ENCODE data around the gene ALKBH7. TPM values are rescaled to one million over a fixed set of nuclear protein-coding genes. Genes with fewer than 3 reads are reported as not detected.
A peak's percentile ranks its signal among the peaks of the same experiment; 100 is the strongest.

ALKBH7 gene
- total and polyA plus RNA-seq, 5 experiments from 2014 or later: 73.7 to 162 (median 130) TPM

DNA sequence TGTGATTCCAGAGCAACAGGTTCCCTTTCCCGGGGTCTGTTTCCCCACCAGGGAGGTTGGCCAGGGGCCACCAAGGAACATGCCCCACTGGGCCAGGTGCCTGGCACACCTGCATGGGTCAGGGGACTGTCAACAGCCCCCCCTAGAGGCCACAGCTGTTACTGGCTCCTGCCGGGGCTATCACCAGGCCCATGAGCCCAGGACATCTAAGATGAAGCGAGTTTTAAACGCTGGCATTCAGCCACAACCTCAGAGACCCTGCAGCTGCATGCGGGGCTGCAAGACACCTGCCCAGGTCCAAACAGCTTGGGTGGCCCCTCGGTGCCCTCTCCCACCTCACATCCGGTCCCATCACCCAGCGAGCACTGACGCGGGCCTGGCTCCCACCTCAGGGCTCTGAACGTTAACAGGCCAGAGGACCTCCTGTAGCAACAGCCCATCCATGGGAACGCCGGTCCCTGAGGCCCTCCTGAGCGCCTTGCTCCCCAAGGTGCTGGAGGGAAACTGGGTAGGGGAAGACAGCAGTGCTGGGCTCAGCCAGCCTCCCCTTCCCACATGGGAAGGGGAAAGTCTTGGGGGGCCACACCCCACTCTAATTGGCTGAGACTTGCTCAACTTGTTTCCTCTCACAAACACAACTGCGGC, 40.0 kb downstream of the ALKBH7 start:
- H3K4me3 Mint-ChIP-seq: no peak overlapping the region
- peaks cover 0 to 2% (median 0%) of the 10 kb centered on the region in 4 donors for H3K4me1 Mint-ChIP-seq
- H3K9me3 Mint-ChIP-seq: no peaks in the 10 kb centered on the region
- POLR2A ChIA-PET: no interaction called here
- H3K36me3 Mint-ChIP-seq: peaks cover 0 to 38% (median 0%) of the 10 kb centered on the region in 3 donors
- DNase-seq (peak; percentile 29 to 68 (median 50)), ATAC-seq (peak; percentile 83 to 87)
- H3K27ac Mint-ChIP-seq: no peak overlapping the region
- no peaks in the 10 kb centered on the region for H3K27me3 Mint-ChIP-seq

DNA sequence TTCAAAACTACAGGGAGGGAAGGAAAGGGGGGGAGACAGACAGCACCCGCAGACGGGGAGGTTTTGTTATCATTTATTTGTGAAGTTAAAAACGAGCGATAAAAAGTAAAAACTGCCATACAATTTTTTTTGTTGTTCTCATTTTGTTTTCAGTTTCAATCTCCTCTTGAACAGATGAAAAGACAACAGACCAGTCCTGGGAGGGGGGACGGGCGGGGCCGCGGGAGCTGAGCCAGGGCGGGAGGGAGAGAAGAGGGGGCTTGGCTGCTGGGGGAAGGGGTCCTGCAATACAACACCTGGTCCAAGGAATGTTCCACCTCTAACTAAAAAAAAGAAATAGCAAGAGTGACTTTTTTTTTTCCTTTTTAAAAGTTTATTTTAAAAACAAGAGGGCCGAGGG, 40.7 kb downstream of the ALKBH7 start:
- POLR2A ChIA-PET: no interaction called here
- Mint-ChIP-seq H3K4me3 (no peak overlapping the region), H3K27me3 (no peaks in the 10 kb centered on the region), H3K36me3 (peaks cover 0 to 40% (median 0%) of the 10 kb centered on the region in 3 donors), H3K4me1 (peaks cover 0 to 2% (median 0%) of the 10 kb centered on the region in 4 donors), H3K9me3 (no peaks in the 10 kb centered on the region), H3K27ac (no peak overlapping the region)
- ATAC-seq (no peak), DNase-seq (no peak)

DNA sequence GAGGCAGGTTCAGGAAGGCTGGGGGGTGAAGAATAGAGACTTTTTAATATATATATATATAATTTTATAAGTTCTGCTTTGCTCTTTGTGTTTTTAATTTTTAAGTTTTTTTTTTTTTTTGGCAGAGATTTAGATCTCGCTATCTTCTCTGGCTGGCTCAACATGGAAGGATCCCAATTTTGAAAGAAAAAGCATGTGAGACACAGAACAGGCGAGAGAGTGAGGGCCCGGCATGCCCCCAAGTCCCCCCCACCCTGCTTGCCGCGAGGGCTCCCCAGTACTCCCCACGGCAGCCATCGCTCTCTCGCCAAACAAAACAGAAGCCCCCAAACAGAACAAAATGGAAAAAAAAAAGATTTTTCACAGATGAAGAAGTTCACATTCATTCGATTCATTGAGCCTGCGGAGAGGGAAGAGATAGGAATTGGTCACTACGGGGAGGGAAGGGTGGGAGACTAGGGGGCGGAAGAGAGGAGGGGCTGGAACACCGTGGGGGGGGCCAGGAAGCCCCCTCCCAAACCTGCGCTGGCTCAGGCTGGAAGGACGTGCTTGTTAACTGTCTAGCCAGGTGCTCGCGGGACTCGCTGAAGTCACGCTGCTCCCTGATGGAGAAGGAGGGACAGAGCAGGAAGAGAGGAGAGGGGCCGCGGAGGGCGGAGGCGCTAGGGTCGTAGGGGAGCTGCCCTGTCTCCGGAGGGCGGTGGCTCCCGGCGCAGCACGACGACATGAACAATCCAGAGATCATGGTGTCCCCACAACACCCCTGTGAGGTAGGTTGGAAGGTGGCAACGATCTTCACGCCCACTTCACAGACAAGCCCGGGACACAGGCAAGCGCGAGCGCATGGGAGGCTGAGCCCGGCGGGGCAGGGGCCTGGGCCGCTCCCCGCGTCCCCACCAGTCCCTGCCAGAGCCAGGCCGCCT, 41.4 kb downstream of the ALKBH7 start:
- Mint-ChIP-seq H3K36me3 (peaks cover 0 to 47% (median 0%) of the 10 kb centered on the region in 3 donors), H3K9me3 (no peaks in the 10 kb centered on the region), H3K27ac (no peak overlapping the region), H3K4me3 (no peak overlapping the region), H3K27me3 (no peaks in the 10 kb centered on the region), H3K4me1 (peaks cover 0 to 2% (median 0%) of the 10 kb centered on the region in 4 donors)
- POLR2A ChIA-PET: no interaction called here
- ATAC-seq (no peak), DNase-seq (no peak)

DNA sequence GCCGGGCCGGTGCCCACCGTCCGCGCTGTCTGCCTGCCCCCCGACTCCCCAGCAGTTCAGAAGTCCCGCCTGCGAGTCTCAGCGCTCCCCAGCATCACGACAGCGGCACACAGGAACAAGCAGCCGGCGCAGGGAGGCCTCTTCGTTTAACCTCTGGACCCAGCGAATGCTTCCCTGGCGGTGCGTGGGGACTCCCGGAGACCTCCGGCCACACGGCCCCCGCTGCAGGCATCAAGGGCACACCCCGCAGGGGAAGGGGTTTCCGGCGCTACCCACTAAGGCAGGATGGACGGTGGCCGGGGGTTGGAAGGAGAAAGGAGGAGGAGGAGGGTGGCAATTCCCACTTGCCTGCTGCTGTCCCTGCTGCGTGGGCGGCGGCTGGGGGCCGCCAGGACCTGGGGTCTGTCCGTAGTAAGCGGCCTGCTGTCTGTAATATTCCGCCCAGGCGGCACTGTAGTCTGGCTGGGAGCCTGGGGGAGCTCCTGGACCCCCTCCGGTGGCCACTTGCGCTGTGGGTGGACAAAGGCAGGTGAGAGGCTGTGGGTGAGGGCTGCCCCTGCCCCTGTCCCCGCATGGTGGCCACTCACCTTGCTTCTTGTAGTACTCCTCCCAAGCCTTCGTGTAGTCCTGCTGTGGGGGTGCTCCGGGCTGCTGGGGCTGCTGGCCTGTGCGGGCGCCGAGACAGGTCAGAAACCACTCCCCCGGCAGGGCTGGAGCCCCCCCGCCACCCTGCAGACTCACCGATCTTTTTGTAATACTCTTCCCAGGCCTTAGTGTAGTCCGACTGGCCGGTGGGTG, 42.4 kb downstream of the ALKBH7 start:
- Mint-ChIP-seq H3K4me1 (peaks cover 0 to 2% (median under 1%) of the 10 kb centered on the region in 4 donors), H3K4me3 (peak overlapping the region in 1 of 10 donors; percentile 7), H3K27ac (no peak overlapping the region), H3K9me3 (no peaks in the 10 kb centered on the region), H3K27me3 (no peaks in the 10 kb centered on the region), H3K36me3 (peaks cover 0 to 56% (median 1%) of the 10 kb centered on the region in 3 donors)
- POLR2A ChIA-PET: no interaction called here
- ATAC-seq: no peak
- no peak for DNase-seq

DNA sequence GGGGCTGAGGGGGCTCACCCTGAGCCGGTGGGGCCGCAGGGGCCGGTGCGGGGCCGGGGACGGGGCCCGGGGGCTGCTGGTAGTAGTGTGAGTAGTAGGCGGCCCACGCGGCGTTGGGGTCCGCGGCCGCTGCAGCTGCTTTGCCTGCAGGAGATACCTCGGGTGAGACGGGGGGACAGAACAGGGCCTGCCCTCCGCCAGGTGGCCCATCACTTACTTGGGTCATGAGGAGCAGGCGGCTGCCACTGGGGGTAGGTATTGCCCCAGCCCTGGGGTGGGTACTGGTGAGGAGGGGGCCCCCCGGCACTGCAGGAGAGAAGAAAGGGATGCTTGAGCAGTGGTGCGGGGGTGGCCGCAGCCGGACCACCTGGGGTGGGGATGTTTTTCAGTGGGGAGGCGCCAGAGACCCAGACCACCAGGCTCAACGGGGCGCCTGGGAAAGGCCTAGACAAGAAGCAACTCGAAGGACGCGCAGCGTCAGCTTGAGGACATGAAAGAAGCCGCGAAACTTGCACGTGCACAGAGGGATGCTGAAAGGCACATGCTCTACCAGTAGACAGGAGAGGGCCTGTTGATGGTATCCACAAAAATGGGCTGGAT, 43.1 kb downstream of the ALKBH7 start:
- H3K9me3 Mint-ChIP-seq: no peaks in the 10 kb centered on the region
- DNase-seq: no peak
- peaks cover 0 to 63% (median 2%) of the 10 kb centered on the region in 3 donors for H3K36me3 Mint-ChIP-seq
- no peak for ATAC-seq
- H3K4me3 Mint-ChIP-seq: no peak overlapping the region
- H3K27me3 Mint-ChIP-seq: no peaks in the 10 kb centered on the region
- peak overlapping the region in 1 of 10 donors; percentile 69 for H3K27ac Mint-ChIP-seq
- POLR2A ChIA-PET: interaction anchor here (0.6 kb wide), 1 partner anchor 9 kb away, joined by 3 read pairs; the partner anchor contains the start of gene KHSRP
- H3K4me1 Mint-ChIP-seq: peaks cover under 1 to 4% (median 1%) of the 10 kb centered on the region in 4 donors

DNA sequence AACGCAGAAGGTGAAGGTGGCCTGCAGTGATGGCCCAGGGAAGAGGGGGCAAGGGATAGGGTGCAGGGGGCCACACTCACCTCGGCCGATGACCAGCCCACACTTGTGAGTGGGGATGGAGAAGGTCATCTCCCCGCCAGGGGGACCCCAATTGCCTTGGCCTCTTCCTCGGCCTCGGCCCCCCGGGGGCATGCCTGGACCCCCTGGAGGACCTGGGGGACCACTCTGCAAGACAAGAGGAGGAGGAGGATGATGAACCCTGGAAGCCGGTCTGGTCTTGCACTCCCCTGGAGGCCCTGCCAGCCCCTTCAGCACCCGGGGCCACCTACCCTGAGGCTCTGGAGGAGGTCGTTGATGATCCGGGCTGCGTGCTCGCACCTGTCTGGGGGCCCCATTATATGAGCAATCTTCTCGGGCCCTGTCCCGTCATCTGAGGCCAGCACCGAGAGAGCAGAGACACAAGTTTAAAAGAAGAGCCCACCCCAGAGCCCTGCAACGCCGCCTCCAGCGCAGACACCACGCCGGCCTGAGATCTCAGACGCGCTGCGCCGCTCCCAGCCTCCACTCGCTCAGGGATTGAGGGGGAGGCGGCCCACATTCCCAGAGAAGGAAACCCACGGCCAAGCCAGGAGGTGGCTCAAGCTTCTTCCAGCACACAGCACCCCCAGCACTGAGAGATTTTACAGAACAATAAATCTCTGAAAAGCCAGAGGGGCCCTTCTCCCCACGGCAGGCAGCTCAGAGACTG, 44.2 kb downstream of the ALKBH7 start:
- POLR2A ChIA-PET: no interaction called here
- H3K9me3 Mint-ChIP-seq: no peaks in the 10 kb centered on the region

DNA sequence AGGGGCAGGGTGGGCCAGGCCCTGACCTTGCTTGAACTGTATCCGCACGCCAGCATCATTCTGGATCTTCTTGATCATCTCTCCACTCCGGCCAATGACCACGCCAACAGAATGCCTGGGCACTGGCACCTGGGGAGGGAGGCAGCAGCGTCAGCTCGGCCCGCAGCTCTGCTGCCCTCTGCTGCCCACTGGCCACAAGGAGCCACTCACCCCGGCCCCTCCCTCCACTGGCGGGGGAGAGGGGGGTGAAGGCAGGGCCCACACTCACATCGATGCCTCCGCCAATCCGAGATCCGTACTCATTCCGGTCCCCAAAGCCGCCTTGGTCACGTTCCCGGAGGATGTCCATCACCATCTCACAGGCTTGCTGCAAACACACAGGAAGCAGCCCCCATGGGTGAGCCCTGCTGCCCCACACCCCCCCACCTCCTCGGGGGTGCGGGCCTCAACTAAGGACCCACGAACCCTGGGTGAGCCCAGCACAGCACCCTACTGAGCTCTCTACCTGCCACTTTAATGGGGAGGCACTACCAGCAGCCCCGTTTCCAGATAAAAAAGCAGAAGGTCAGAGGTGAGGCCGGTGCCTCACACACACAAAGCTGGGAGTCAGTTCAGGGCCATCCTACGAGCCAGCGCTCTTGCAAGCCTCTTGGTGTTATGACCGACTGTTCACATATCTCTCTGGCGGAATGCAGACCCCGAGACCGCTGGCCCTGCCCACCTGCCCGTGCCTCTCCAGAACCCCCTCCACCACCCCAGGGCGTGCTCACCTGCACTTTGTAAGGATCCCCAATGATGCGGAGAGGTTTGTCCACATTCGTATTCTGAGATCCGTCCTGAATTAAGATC, 45.3 kb downstream of the ALKBH7 start:
- POLR2A ChIA-PET: no interaction called here
- no peaks in the 10 kb centered on the region for H3K27me3 Mint-ChIP-seq

More for the DNA sequence above, 44.2 kb downstream of the ALKBH7 start:
- Mint-ChIP-seq H3K4me1 (peaks cover 4 to 14% (median 8%) of the 10 kb centered on the region in 4 donors), H3K27me3 (no peaks in the 10 kb centered on the region), H3K4me3 (no peak overlapping the region), H3K27ac (no peak overlapping the region), H3K36me3 (peaks cover 0 to 72% (median 2%) of the 10 kb centered on the region in 3 donors)
- ATAC-seq (no peak), DNase-seq (no peak)

DNA sequence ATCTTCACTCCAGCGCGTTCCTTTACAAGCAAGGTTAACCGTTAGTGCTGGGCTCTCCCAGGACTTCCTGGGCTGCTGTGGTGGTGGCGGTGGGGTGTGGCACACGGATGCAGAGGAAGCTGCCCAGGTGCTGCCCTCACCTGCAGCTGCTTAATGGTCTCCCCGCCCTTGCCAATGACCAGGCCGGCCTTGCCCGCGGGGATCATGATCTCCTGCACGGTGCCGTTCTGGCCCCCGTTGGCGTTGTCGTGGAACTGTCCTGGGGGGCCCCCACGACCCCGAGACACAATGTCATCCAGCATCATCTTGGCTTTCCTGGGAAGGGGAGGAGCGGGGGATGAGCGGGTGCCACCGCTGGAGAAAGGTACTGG, 46.0 kb downstream of the ALKBH7 start:
- ATAC-seq (no peak), DNase-seq (no peak)
- H3K36me3 Mint-ChIP-seq: peaks cover 0 to 72% (median 2%) of the 10 kb centered on the region in 3 donors
- H3K4me1 Mint-ChIP-seq: peaks cover 10 to 29% (median 26%) of the 10 kb centered on the region in 4 donors
- no peaks in the 10 kb centered on the region for H3K27me3 Mint-ChIP-seq
- POLR2A ChIA-PET: no interaction called here
- H3K27ac Mint-ChIP-seq: peak overlapping the region in 1 of 10 donors; percentile 20
- H3K4me3 Mint-ChIP-seq: peak overlapping the region in 1 of 10 donors; percentile 20
- H3K9me3 Mint-ChIP-seq: no peaks in the 10 kb centered on the region

More for the DNA sequence above, 45.3 kb downstream of the ALKBH7 start:
- peaks cover 0 to 78% (median 2%) of the 10 kb centered on the region in 3 donors for H3K36me3 Mint-ChIP-seq
- ATAC-seq (no peak), DNase-seq (no peak)
- peaks cover 7 to 23% (median 19%) of the 10 kb centered on the region in 4 donors for H3K4me1 Mint-ChIP-seq
- H3K27ac Mint-ChIP-seq: no peak overlapping the region
- H3K9me3 Mint-ChIP-seq: no peaks in the 10 kb centered on the region
- no peak overlapping the region for H3K4me3 Mint-ChIP-seq

DNA sequence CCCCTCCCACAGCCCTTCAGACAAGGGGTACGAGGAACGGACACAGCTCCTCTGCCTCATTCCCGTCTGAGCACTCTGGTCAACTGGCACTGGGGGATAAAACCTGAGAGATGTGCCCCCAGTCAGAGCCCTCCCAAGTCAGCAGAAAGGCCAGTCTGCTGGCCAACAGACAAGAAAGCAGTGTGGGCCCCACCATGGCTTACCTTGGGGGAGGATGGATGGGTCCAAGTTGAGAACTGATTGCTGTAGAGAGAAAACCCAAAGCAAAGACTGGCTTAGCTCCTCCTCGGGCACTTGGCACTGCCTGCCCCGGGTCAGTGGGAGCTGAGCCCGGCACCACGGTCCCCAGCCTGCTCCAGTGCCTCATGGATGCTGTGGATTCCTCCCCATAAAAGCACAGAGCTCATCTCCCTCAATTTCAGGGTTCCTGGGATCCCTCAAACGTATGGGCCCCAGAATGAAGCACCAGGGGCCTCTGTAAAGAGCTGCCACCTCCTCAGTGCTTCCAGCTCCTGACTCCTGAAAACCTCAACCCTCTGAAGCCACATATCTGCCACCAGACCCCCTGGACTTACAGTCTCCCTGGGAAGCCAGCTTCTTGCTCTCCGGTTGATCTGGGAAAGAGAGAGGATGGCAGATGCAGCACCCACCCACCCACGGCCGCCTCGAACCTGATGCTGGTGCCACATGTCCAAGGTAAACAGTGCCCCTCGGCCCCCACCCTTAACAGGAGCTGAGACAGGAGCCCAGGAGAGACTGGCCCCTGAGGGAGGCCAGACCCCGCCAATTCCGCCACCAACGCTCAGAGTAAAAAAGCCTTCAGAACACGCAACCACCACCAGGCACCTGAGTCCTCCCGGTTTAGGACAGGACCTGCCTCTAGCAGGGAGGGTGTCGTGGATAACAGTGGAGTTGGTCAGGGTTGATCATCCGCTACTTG, 48.8 kb downstream of the ALKBH7 start:
- POLR2A ChIA-PET: interaction anchor here (0.6 kb wide), 1 partner anchor 406 kb away, joined by 3 read pairs; no protein-coding TSS in a partner anchor
- DNase-seq (no peak), ATAC-seq (no peak)
- Mint-ChIP-seq H3K9me3 (peaks cover 0 to 2% (median 0%) of the 10 kb centered on the region in 9 donors), H3K27ac (peak overlapping the region in 4 of 10 donors; percentile 5 to 63 (median 21)), H3K4me3 (peak overlapping the region in 2 of 10 donors; percentile 6 to 24), H3K27me3 (no peaks in the 10 kb centered on the region), H3K36me3 (peaks cover 0 to 50% (median 2%) of the 10 kb centered on the region in 3 donors), H3K4me1 (peaks cover 16 to 43% (median 41%) of the 10 kb centered on the region in 4 donors)
